ENCODE results near the gene LRRC47.

Gene LRRC47

DNA sequence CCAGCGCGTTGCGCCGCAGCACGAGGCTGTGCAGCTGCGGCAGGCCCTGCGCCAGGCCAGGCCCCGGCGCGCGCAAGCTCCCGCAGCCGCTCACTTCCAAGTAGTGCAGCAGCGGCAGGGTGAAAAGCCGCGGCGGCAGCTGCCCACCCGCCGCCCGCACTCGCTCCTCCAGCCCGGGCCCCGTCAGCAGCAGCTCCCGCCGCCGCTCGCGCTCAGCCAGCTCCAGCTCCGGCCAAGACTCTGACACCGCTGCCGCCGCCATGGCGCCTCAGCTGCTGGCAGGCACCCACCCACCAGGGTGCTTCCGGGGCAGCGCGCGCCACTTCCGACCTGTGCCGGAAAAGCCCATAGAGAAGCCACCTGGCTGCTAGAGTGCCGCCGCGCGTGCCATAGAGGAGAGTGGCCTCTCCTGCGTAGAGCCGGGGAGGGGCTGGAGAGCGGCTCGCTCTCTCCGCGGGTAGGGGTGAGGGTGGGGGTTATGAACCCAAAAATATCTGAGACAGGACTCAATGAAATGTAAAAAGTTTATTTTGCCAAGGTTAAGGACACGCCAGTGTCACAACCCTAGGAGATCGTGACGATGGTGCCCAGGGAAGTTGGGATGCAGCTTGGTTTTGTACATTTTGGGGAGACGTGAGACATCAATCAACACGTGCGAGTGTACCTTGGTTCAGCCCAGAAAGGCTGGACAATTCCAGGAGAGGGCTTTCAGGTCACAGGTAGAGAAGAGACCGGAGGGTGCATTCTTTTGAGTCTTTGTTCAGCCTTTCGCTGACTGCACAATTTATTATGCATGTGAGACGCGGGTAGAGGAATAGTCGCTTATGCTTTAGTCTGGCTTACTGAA, at the start of gene LRRC47:
TSS of gene LRRC47 (minus strand) at position 284 of the 847 bp plus-strand sequence. CDS start at position 262, 22 bp downstream.
- peak; percentile 95 for DNase-seq

DNA sequence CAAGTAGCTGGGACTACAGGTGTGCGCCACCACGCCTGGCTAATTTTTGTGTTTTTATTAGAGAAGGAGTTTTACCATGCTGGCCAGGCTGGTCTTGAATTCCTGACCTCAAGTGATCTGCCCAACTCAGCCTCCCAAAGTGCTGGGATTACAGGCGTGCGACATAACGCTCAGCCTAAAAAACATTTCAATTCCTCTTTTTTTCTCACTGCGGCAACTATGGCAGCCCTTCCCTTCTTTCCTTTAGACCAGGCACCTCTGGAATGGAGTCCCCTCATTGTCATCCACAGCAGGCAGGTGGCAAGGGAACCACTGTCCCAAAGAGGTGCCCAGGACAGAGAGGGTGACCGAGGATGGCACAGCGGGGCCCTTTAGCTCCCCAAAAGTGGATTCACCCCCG, 46.6 kb upstream of the LRRC47 start:
- no peak for DNase-seq

DNA sequence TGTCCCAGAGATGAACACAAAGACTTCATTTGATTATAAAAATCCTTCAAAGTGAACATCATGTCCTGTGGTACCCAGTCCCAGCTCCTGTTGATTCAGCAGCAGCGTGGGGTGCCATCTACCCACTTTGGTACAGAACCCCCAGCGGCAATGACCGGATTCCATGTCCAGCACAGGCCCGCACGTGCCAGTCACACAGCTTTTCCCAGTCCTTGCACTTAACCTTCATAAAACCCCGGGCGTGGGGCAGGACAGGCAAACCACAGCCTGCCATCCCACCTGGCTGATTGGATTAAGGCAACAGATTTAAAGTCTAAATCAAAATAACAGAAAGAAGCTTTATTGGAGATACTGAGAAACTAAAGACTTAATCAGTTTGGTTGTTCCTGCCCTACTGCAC, 45.2 kb upstream of the LRRC47 start:
- DNase-seq, result no peak

DNA sequence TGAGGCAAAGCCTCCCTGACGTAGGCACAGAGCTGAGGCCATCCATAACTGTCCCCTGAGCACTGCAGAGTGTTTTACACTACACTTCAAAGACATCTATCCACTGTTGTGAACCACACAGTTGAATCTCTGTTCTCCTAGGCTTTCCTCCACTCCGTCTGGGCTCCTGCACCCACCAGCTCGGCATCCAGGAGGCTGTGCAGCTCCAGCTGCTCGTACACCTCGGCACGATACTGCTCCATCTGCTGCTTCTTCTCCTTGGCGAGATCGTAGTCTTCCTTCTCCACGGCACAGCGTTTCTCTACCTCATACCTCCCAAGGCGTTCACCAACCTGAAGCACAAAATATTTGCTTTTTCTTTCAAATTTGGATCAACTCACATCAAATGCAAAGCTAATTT, 42.5 kb upstream of the LRRC47 start:
- no peak for DNase-seq

DNA sequence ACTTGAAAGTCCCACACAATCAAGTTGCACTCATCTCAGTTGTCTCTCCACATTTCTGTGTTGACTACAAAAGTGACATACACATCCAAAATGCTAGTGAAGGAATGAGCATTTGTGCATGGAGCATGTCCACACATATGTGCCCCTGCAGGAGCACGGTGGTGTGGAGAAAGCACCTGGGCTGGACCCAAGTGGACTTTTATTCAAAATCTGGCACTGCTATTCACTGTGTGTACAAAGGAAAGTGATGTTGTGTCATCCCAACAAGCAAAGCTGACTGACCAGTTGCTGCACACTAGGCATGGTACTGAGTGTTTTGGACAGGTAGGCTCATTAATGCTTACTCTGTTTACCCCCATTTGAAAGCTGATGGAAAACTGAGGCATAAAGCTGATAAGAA, 41.4 kb upstream of the LRRC47 start:
- DNase-seq, result no peak

DNA sequence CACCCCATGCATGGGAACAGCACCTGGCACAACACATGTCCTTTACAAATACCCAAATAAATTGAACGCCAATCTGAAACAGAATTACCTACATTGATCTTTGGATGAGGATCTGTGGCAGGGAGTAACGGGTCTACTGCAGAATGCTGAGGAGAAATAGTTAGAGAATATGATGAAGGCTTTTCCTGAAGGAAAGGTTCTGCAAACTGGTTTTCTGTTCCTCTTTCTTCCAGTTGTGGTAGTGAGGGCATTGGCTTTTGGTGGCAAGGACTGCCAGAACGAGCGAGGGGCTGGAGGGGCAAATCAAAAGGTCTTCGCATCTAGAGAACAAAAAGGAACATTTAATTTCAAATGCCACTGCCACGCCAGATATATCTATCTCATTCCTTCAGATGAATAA, 40.9 kb upstream of the LRRC47 start:
- DNase-seq, result no peak

DNA sequence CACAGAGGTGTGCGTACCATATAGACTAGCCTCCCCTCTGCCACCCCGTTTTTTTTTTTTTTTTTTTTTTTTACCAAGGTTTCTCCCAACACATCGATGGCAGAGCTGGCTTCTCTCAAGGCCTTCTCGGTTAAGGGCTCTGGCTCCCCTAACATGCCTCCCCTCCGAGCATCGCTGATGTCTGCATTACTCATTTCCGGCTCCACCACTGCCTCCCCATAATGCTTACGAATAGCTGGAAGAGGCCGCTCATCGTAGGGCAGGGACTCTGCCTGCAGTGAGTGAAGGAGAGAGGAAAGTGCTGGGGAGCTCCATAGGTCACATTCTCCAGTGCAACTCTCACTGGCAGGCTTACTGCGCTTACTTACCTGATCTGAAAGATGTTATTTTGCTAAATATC, 40.1 kb upstream of the LRRC47 start:
- DNase-seq, result no peak

DNA sequence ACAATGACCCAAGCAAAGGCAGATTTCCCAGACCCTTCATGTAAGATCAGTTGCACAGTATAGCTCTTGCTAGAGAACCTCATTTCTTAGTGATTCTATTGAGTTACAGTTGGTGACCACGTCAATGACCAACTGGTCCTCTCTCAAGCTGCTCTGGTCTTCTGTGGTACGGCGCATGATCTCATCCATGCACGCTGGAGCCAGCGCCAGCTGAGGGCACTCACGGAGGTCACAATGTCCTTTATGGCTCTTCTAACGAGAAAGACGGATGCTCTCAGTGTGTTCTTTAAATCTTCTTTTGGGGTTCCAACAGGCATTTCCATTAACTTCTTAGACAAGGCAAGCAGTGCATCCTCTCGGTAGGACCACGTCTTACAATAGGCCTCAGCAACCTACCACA, 38.4 kb upstream of the LRRC47 start:
- no peak for DNase-seq

DNA sequence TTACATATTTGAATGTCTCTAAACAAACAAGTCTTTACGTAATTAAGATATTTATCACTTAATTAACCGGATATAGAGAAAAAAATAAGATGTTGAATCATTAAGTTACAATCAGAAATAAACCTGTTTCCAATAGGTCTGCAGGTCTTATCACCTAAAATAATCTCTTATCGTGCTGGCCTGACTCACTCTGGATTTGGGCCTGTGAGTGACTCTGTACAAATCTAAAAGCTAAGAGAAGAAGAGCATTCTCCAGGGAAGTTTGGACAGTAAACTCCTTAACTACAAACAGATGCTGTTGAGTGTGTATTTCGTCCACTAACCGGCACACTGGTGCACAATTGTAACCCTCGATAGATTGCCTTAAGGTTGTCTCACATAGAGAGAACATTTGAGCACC, 35.4 kb upstream of the LRRC47 start:
- DNase-seq, result no peak

DNA sequence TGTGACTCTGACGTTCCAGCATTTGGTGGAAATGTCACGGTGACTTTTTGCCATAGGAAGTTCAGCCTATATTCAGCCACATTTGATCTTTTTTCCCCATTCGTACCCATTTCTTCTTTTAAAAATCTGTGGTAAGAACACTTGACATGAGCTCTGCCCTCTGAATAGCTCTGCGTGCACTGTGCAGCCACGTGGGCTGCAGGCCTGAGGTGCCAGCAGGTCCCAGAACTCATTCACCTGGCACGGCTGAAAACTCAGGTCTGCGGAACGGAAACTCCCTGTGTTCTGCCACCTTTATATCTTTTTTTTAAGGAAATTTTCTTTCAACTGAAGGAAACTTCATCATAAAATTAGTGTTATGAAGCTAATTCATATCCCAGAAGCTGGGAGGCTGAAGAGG, 32.1 kb upstream of the LRRC47 start:
- DNase-seq, result no peak

DNA sequence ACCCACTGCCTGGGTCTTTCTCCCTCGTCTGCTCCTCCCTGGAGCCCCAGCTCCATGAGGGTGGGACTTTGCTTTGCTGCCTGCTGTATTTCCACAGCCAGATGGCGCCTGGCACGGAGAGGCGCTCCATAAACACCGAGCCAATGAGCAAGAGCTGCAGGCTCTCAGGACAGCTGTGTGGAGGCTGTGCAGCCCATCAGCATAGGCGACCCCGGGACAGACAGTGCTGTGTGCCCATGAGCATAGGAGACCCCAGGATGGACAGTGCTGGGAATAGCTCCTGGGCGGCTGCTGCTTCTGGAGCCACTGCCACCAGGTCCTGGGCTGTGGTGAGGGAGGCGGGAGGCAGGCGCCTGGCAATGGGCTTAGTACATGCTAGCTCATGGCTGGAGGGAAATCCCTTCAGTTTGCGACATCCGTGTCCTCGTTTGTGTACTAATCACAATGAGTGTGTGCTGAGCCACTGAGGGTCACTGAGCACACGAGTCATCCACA, 31.6 kb upstream of the LRRC47 start:
- DNase-seq, result no peak

DNA sequence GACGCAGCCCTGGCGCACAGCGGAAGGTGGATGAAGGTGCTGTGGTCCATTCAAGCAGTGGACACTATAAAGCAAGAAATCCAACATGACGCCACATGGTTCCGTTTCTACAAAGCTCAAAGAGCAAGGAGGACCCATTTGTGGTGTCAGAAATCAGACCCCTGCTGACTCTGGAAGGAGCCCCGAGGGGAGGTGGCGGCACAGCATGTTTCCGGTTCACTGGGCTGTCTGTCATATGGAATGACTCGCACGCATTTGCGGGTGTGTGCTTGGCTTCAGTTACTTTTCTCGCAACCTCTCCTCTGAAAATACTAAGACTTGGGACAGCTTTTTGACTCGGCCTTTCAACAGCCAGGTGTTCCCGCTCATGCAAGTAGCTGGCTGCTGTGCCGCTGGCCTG, 29.1 kb upstream of the LRRC47 start:
- DNase-seq, result no peak

DNA sequence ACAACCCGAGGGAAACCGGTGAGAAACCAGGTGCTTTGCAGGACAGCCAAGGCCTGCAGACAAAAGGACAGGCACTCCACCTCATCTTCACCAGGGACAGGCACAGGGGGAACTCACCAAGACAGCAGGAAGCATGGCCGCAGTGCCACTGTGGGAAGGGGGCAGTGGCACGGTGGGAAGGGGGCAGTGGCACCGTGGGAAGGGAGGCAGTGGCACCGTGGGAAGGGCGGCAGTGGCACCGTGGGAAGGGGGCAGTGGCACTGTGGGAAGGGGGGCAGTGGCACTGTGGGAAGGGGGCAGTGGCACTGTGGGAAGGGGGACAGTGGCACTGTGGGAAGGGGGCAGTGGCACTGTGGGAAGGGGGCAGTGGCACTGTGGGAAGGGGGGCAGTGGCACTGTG, 28.4 kb upstream of the LRRC47 start:
- no peak for DNase-seq

DNA sequence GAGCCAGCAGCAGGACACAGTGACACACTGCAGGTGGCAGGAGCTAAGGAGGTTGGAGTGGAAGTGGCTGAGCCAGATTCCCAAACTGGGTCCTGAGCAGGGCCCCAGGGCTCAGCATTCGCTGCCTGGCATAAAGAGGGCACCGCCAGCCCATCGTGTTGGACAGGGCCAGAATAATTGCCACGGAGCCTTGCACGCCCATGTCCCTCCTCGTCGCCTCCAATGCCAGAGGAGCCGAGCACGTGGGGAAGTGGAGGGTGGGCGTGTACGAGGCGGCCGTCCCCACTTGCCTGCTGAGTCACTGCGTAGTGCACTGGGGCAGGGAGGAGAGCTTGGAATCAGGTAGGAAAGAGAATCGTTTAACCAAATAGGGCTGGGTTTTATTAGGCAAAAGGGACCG, 26.1 kb upstream of the LRRC47 start:
- DNase-seq, result no peak

DNA sequence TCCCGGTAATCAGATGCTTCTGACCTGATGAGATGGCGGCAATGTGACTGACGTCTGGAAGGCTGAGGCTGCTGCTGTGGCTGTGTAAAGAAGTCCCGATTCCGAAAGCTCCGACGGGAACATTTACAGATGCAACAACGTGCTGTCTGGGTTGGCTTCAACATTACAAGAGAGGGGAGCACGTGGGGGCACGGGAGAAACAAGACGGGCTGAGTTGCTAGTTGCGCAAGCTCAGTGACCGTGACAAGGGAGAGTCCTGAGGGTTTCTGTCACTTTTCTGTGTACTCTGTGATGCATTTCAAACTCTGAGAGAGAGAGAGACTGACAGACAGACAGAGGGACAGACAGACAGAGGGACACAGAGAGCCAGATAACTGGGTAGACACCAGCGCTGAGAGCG, 25.6 kb upstream of the LRRC47 start:
- no peak for DNase-seq

DNA sequence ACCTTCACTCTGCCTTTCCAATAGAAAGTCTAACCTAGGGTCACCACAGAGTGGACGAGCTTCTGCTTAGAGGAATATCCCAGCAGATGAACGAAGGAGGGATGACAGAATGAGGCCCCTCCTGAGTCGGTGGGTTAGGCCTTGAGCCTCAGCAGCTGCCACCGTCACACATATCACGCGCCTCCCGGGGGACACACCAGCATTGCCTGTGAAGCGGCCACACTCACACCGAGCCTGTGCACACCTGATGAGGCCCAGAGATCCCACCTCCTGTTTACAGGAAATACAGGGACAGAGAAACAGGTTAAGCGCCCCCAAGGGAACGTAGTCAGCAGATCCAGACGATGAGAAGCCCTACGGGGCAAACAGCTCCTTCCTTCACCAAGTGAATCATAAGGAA, 25.1 kb upstream of the LRRC47 start:
- DNase-seq, result no peak

DNA sequence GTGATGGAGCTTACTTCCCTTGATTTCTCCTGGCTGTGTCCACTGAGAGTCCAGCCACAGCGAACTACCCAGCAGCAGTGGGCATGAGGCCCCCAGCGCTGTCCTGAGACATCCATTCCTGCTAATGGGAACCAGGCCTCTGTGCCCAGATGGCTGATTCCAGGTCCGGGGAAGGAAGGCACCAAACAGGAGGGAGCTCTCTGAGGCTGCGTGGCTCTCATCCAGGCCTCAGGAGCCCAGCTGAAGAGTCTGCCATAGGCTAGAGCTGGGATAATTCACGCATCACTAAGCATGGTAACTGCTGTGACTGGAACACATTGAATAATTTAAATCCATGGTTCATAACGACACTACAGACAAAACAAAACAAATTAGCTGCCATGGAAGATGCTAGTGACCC, 24.7 kb upstream of the LRRC47 start:
- DNase-seq, result no peak

DNA sequence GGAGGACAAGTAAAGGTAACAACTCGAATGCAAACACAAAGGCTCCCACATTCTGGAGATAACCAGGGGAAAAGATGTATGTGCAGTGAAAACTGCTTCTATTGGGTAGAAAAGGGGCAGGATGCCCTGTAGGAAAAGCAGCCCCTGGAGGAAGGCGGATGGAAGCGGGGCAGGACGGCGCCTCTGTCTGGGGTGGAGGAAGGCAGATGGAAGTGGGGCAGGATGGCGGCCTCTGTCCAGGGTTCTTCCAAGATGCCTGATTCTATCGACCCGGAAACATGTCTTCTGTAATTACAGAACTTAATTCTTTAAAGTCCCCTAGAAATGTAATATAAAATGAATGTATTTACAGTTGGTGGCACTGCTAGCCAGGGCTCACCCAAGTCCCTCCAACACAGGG, 24.0 kb upstream of the LRRC47 start:
- no peak for DNase-seq

DNA sequence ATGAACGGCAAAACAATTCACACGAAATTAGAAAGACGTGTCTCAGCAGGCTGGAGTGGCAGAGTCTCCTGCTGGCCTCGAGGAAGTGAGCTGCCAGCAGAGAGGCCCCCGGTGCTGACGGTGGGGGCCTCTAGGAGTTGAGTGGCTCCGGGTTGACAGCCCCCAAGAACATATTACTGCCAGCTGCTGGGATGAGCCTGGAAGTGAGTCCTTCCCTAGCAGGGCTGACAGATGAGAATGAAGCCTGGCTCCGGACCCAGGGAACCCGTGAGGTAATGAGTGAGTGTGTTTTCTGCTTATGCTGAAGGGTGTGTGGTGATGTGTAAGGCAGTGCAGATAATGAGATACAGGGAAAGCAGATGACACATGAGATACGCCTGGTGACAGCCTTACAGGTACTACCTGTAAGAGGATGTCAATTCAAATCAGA, 23.5 kb upstream of the LRRC47 start:
- no peak for DNase-seq

DNA sequence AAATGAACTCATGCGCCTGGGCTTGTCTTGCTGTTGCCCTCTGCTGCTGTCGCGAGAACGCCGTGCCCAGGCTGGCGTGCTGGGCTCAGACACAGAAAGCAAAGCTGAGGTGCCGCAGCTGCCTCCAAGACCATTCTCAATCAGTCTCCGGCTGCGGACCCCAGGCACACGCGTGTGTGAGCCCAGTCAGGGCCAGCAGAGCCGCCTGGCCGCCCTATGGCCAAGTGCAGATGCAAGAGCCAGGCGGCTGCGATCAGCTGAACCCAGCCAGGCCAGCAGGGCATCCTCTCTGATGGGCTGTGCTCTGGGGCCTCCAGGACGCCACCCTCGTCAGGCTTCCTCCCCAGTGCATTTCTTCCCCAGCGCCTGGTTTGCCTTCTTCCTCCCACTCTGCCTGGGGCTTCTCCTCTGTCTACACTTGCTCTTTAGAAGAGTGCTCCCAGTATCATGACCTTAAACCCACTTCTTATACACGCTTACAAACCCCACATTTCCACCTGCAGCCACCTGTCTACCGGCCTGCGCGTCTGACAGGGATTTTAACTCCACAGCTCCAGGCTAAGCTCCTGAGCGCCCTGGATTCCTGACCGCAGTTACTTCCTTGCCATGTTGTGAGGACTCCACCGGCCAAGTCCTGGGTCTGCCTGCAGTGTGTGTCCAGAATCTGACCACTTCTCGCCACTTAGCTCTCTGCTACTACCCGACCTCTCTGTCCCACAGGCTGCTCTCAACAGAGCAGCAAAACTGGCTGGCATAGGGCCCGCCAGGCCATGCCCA, 21.7 kb upstream of the LRRC47 start:
- DNase-seq, result no peak

DNA sequence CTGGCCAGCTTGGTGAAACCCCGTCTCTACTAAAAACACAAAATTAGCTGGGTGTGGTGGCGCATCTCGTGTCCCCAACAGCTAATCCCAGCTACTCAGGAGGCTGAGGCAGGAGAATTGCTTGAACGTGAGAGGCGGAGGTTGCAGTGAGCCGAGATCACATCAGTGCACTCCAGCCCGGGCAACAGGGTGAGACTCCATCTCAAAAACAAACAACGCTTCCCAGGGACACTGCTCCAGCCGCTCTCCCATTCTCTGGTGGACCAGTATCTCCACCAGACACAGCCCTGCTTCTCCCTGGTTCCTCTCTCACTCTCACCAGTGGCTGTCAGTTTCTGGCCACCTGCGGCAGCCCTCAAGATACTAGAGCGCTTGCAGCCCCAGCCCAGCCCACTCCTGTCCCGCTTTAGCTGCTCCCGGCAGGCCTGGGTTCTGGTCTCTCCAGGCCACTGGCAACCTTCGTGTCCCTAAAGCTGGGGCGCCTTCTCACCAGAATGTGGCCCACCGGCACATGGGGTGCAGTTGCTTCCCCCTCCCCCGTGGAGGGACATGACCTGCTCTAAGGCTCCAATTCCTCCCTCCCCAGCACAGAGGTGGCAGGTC, 20.9 kb upstream of the LRRC47 start:
- DNase-seq, result no peak

DNA sequence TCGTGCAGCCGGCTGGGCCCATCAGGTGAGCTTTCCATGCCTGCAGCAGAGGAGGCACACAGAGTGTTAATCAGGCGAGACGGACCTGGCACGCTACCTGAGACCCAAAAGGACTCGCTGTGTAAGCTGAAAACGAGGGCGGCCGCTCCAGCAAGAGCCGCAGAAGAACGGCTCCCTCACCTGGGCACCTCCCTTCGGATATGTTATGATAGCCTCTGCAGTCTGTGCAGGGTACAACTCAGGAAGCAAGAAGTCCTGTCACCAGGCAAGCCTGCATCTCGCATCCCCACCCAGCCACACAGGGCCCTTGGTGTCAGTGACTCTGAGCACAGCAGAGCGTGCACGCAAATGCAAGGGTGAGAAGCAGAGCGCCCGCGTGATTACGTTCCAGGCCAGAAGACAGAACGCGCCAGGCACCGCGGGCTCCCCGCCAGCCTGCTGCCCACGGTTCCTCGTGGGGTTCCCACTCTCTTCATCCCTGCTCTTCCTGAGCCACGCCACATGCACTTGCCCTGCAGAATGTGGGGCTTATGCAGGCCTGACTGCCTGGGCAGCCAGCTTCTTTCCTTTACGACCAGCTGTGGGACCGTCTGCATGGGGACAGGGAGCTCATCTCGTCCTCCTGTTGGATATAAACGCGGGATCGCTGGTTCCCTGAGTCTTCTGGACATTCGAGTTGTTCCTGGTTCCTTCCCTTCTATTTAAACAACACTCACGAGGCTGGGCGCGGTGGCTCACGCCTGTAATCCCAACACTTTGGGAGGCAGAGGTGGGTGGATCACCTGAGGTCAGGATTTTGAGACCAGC, 20.2 kb upstream of the LRRC47 start:
- no peak for DNase-seq
